Measurements from ENCODE around the gene PUS1.

PUS1 gene

DNA sequence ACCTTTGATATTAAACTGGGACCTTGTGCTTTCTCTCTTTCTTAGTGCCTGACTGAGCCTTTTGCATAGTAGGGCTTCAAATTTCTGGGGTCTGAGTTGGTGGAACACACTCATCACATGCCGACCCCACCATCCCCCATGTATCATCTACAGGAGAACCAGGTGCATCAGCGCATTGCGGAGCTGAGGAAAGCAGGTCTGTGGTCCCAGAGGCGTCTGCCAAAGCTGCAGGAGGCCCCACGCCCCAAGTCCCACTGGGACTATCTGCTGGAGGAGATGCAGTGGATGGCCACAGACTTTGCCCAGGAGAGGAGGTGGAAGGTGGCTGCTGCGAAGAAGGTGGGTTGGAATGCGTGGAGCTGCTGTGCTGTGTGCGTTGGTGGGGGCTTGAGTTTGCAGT is 58.5 kb downstream of the PUS1 start:
- Histone ChIP-seq H3K27me3 (ENCODE audit: low read depth, low read length) (no peaks in the 10 kb centered on the region), H4K20me1 (ENCODE audit: insufficient read depth, low read length) (no peaks in the 10 kb centered on the region), H2AFZ (ENCODE audit: low read depth, low read length) (no peak overlapping the region), H3K36me3 (replicated peaks; ENCODE audit: low read depth, low read length) (peaks cover 46% of the 10 kb centered on the region), H3K4me3 (ENCODE audit: low read length) (no peak overlapping the region), H3K79me2 (ENCODE audit: low read length) (no peaks in the 10 kb centered on the region), H3K27ac (ENCODE audit: low read length) (no peak overlapping the region), H3K4me2 (ENCODE audit: low read length) (no peak overlapping the region), H3K4me1 (ENCODE audit: low read length) (no peaks in the 10 kb centered on the region), H3K9ac (ENCODE audit: low read length) (no peak overlapping the region), H3K9me3 (ENCODE audit: insufficient read depth, low read length) (no peaks in the 10 kb centered on the region)
- no peak for TF ChIP-seq EZH2phosphoT487 (IDR thresholded peaks at IDR 0.05; ENCODE audit: low read depth)
- TF ChIP-seq, protein P1, sequence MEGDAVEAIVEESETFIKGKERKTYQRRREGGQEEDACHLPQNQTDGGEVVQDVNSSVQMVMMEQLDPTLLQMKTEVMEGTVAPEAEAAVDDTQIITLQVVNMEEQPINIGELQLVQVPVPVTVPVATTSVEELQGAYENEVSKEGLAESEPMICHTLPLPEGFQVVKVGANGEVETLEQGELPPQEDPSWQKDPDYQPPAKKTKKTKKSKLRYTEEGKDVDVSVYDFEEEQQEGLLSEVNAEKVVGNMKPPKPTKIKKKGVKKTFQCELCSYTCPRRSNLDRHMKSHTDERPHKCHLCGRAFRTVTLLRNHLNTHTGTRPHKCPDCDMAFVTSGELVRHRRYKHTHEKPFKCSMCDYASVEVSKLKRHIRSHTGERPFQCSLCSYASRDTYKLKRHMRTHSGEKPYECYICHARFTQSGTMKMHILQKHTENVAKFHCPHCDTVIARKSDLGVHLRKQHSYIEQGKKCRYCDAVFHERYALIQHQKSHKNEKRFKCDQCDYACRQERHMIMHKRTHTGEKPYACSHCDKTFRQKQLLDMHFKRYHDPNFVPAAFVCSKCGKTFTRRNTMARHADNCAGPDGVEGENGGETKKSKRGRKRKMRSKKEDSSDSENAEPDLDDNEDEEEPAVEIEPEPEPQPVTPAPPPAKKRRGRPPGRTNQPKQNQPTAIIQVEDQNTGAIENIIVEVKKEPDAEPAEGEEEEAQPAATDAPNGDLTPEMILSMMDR (IDR thresholded peaks at IDR 0.05; ENCODE audit: low read depth, low read length) = no peak

DNA sequence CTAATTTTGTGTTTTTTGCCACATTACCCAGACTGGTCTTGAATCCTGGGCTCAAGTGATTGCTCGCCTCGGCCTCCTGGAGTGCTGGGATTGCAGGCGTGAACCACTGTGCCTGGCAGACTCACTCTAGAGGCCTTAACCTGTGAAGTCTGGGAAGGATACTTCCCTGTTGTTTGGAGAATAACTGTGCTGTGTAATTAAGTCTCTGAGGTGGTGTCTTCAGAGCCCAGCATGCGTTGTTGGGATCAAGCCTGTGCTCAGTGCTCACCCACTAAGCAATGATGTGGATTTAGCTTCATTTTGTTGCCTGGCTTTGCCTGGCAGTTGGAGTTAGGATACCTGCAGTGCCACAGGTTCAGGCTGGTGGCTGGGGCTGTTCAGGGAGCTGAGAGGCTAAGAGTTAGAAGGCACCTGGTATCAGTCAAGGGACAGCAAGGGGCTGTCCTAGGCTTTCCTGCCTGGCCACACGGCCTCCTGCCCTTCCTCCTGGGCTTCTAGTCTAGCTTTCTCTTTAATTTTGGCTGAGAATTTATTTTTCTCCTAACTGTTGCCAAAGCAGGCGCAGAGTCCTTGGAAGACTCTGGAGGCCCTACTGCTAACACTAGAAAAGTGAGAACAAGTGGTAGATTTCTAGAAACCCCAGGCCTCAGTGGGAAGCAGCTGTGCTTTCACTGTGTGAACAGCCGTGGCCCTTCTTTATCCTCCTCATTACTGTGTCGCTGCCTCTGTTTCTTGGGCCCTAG is 59.1 kb downstream of the PUS1 start:
- TF ChIP-seq, protein P1 (IDR thresholded peaks at IDR 0.05; ENCODE audit: low read depth, low read length) = no peak
- TF ChIP-seq EZH2phosphoT487 (IDR thresholded peaks at IDR 0.05; ENCODE audit: low read depth) = no peak
- no peaks in the 10 kb centered on the region for H3K9me3 ChIP-seq (ENCODE audit: insufficient read depth, low read length)
- H3K4me1 ChIP-seq (ENCODE audit: low read length) = no peaks in the 10 kb centered on the region
- no peak overlapping the region for H2AFZ ChIP-seq (ENCODE audit: low read depth, low read length)
- no peak overlapping the region for H3K4me2 ChIP-seq (ENCODE audit: low read length)
- no peak overlapping the region for H3K9ac ChIP-seq (ENCODE audit: low read length)
- H3K27me3 ChIP-seq (ENCODE audit: low read depth, low read length) = no peaks in the 10 kb centered on the region
- no peaks in the 10 kb centered on the region for H3K79me2 ChIP-seq (ENCODE audit: low read length)
- no peak overlapping the region for H3K4me3 ChIP-seq (ENCODE audit: low read length)
- H3K36me3 ChIP-seq (replicated peaks; ENCODE audit: low read depth, low read length) = peaks cover 49% of the 10 kb centered on the region
- H4K20me1 ChIP-seq (ENCODE audit: insufficient read depth, low read length) = no peaks in the 10 kb centered on the region
- no peak overlapping the region for H3K27ac ChIP-seq (ENCODE audit: low read length)

DNA sequence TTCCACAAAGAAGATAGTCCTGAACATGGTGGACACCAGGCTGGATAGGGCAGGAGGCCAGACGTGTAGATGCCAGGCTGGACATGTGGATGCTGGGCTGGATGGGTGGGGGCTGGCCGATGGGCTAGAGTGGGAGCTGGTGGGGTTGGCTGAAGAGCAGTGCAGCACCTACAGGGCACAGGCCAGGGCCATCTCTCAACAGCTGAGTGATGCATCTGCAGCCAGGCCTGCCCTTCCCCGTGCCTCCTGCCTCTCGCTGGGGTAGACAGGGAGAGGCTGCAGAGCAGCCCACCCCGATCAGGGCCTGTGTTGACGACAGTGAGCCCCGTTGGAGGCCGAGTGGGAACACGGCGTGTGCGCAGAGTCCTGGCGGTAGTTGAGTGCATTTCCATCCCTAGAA is 59.9 kb downstream of the PUS1 start:
- Histone ChIP-seq H3K9ac (ENCODE audit: low read length) (no peak overlapping the region), H4K20me1 (ENCODE audit: insufficient read depth, low read length) (peaks cover 3% of the 10 kb centered on the region), H3K4me1 (ENCODE audit: low read length) (peaks cover 4% of the 10 kb centered on the region), H3K4me3 (ENCODE audit: low read length) (no peak overlapping the region), H3K79me2 (ENCODE audit: low read length) (peaks cover 3% of the 10 kb centered on the region; the same call in 1 of the 2 replicates), H3K27me3 (ENCODE audit: low read depth, low read length) (no peaks in the 10 kb centered on the region), H3K9me3 (ENCODE audit: insufficient read depth, low read length) (no peaks in the 10 kb centered on the region), H3K4me2 (ENCODE audit: low read length) (no peak overlapping the region), H3K36me3 (replicated peaks; ENCODE audit: low read depth, low read length) (peaks cover 55% of the 10 kb centered on the region), H3K27ac (ENCODE audit: low read length) (no peak overlapping the region), H2AFZ (ENCODE audit: low read depth, low read length) (no peak overlapping the region)
- TF ChIP-seq EZH2phosphoT487 (IDR thresholded peaks at IDR 0.05; ENCODE audit: low read depth) = no peak
- TF ChIP-seq, protein P1 (IDR thresholded peaks at IDR 0.05; ENCODE audit: low read depth, low read length) = no peak

DNA sequence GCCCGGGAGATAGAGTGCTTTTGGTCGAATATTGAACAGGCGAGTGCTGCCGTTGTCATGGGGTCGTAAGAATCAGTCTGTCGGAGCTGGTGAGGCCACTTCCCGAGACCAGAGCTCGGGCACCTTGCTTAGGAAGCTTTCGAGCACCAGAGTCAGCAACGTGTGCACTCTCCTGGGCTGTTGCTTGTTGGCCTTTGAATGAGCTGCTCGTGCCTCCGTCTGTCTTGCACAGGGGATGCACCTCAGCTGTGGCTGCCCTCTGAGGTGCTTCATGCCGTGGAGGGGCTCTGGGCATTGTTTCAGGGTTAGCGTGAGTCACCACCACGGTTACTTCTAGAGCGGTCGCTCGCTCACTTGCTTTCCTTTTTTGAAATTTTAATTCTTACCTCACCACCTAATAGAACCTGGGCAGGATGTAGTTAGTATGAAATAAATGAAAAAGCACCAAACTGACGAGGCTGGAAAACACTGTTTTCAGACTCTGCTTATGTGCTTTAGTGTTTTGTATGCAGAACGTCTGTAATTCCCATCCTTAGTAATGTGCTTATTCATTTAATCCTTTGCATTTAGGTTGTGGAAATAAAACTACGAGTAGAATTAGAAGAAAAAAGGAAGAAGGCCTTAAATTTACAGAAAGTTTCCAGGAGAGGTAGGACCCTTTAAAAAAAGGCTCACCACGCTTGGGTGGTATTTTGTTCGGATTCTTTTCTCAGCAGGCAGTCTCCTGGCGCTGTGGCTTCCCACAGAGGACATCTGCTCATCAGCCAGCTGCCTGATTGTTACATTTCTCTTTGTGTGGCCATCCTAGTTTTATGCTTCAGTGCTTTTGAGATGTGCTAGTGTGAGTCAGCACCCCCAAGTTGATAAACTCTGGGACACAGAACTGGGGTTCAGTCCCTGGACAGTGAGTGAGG is 61.2 kb downstream of the PUS1 start:
- no peak overlapping the region for H3K4me2 ChIP-seq (ENCODE audit: low read length)
- H3K27me3 ChIP-seq (ENCODE audit: low read depth, low read length) = no peaks in the 10 kb centered on the region
- H4K20me1 ChIP-seq (ENCODE audit: insufficient read depth, low read length) = peaks cover 14% of the 10 kb centered on the region
- peaks cover 15% of the 10 kb centered on the region for H3K4me1 ChIP-seq (ENCODE audit: low read length)
- TF ChIP-seq, protein P1 (IDR thresholded peaks at IDR 0.05; ENCODE audit: low read depth, low read length) = no peak
- no peak for TF ChIP-seq EZH2phosphoT487 (IDR thresholded peaks at IDR 0.05; ENCODE audit: low read depth)
- no peak overlapping the region for H2AFZ ChIP-seq (ENCODE audit: low read depth, low read length)
- H3K9me3 ChIP-seq (ENCODE audit: insufficient read depth, low read length) = no peaks in the 10 kb centered on the region
- H3K4me3 ChIP-seq (ENCODE audit: low read length) = no peak overlapping the region
- H3K27ac ChIP-seq (ENCODE audit: low read length) = no peak overlapping the region
- H3K9ac ChIP-seq (ENCODE audit: low read length) = no peak overlapping the region
- H3K36me3 ChIP-seq (replicated peaks; ENCODE audit: low read depth, low read length) = peaks cover 59% of the 10 kb centered on the region
- peaks cover 5% of the 10 kb centered on the region; the same call in 1 of the 2 replicates for H3K79me2 ChIP-seq (ENCODE audit: low read length)
